Fibroblast of villous mesenchyme (primary cell): ENCODE results near the gene USP10. TPM values are rescaled to one million over a fixed set of nuclear protein-coding genes. Genes with fewer than 3 reads are reported as not detected.
A peak's percentile ranks its signal among the peaks of the same experiment; 100 is the strongest.

Experiments used
- DNase-seq: peaks from one replicate; pipeline ENCODE4 v3.0.0-alpha.2; 2010; ENCODE audit warnings: low read depth
- H3K4me3 ChIP-seq: 2 replicates; pipeline ENCODE4 v1.5.1; 2011; ENCODE audit warnings: low read depth, mild to moderate bottlenecking, low read length
- total RNA-seq: library from RNA; depleted of rRNA; stranded (reverse); fragments of >200 nt; gene quantifications from 2 replicates; pipeline ENCODE4 v1.2.3, GENCODE V29; 2012
- TF ChIP-seq, protein P1 (sequence below): IDR thresholded peaks from 2 replicates; pipeline ENCODE4 v1.5.1; 2012; ENCODE audit warnings: low read depth, mild to moderate bottlenecking, low read length; ENCODE audit not compliant: insufficient read depth

USP10 gene
- total RNA-seq, 1 donor = 65.2 TPM

DNA sequence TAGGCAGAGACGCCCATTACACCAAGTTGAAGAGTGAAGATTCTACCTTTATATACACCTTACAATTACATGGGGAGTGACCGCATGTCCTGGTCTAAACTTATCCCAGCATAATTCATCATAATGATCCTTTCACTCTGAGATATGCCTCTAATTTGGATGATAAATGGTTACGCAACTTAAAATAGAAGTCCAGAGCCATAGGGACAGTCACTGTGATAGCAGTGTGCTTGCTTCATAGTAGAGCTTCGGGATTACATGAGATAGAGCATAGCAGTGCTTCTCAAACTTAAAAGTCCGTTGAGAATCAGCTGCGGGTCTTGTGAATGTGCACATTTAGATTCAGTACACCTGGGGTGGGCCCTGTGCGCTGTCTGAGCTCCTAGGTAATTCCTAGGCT lies 16.9 kb downstream of the USP10 start:
- TF ChIP-seq, protein P1, sequence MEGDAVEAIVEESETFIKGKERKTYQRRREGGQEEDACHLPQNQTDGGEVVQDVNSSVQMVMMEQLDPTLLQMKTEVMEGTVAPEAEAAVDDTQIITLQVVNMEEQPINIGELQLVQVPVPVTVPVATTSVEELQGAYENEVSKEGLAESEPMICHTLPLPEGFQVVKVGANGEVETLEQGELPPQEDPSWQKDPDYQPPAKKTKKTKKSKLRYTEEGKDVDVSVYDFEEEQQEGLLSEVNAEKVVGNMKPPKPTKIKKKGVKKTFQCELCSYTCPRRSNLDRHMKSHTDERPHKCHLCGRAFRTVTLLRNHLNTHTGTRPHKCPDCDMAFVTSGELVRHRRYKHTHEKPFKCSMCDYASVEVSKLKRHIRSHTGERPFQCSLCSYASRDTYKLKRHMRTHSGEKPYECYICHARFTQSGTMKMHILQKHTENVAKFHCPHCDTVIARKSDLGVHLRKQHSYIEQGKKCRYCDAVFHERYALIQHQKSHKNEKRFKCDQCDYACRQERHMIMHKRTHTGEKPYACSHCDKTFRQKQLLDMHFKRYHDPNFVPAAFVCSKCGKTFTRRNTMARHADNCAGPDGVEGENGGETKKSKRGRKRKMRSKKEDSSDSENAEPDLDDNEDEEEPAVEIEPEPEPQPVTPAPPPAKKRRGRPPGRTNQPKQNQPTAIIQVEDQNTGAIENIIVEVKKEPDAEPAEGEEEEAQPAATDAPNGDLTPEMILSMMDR = no peak
- DNase-seq = no peak
- H3K4me3 ChIP-seq = no peak overlapping the region

DNA sequence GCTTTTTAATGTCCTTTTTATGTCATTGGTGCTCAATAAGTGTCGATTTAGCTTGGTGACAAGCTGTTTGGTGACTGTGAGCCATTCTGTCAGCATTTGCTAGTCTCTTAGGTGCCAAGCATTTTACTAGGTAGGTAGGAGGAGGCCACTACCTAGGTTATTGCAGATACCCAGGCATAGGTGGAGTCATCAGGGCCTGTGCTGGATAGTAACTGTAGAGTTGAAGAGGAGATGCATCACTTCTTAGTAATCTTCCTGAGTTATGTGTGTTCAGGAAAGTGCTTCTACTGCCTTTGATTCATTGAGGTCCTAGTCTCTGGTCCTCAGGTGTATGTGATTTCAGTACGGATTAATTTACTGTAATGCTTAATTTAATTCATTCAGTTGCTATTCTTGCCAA lies 17.7 kb downstream of the USP10 start:
- H3K4me3 ChIP-seq = no peak overlapping the region
- TF ChIP-seq, protein P1 = no peak
- no peak for DNase-seq

DNA sequence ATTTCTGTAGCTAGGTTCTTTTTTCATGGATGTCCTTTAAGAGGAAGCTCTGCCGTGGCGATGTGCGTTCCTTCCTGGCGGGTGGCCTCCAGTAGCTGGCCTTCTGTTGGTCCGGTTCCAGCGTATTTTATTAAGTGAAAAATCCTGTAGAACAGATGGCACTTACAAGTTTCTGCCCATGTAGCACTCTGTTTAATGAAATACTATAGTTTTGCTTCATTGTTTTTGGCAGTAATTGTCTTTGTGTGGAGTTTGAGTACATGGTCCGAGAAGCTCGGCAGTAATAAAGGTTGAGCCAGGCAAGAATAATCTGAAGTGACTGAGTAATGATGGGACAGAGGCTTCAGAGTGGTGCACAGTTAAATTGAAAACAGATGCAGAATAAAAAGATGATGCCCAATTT lies 20.4 kb downstream of the USP10 start:
- TF ChIP-seq, protein P1 = no peak
- no peak overlapping the region for H3K4me3 ChIP-seq
- no peak for DNase-seq

DNA sequence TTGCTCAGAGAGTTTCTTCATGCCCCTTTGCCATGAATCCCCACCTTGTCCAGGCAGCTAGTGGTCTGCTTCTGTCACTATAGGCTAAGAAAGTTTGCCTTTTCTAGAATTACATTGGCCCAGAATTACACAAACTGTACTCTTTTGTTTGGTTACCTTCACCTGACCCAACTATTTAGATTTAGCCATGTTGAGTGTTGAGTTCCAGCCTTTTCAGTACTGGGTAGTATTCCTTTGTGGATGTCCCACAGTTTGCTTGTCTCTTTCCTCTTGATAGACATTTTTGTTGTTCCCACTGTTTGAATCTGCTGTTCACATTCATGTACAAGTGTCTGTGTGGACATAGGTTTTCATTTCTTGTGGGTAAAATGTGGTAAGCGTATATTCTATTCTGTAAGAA lies 22.3 kb downstream of the USP10 start:
- no peak overlapping the region for H3K4me3 ChIP-seq
- no peak for DNase-seq
- TF ChIP-seq, protein P1 = no peak

DNA sequence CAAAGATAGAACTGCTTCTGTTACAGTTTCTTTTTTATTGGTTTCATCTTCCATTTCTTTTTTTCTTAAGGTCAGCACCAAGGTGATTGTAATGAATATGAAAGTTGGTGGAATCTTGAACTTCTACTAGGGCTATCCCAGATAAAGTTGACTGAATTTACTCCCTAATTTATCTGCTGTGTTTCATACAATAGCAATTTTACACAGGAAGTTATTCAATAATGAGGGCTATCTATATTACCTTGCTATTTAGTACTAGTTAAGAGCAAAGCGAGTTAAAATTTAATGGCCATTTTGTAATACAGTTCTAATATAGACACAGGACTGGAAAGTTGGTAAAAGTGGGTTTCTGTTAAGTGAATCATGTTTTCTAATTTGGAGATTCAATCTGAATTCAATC lies 24.1 kb downstream of the USP10 start:
- TF ChIP-seq, protein P1 = no peak
- H3K4me3 ChIP-seq = no peak overlapping the region
- no peak for DNase-seq

DNA sequence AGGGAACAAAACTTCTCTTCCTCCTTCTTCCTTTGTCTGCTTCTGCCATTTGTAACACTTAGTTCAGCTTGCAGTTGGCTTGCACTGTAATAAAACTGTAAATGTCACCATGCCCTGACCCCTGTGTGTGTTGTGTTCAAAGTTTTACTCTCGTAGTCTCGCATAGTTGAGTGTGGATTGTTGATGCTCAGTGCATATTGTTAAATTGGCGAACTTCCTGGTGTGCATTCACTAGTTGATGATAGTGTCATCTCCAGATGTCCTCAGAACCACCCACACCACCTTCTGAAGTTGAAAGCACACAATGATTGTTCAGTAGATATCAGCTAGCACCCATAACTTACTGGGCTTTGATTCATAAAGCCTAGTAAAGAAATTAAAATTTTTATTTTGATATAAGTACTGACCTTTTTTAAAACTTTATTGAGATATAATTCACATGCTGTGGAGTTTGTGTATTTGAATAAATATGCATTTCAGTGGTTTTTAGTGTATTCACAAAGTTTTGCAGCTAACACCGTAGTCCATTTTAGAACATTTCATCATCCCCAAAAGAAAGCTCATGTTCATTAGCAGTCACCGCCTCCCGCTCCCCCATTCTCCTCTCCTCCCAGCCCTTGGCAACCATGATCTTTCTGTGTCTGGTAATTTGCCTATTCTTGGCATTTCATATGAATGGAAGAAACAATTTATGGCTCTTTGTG lies 25.0 kb downstream of the USP10 start:
- DNase-seq = peak; percentile 53
- TF ChIP-seq, protein P1 = no peak
- no peak overlapping the region for H3K4me3 ChIP-seq

DNA sequence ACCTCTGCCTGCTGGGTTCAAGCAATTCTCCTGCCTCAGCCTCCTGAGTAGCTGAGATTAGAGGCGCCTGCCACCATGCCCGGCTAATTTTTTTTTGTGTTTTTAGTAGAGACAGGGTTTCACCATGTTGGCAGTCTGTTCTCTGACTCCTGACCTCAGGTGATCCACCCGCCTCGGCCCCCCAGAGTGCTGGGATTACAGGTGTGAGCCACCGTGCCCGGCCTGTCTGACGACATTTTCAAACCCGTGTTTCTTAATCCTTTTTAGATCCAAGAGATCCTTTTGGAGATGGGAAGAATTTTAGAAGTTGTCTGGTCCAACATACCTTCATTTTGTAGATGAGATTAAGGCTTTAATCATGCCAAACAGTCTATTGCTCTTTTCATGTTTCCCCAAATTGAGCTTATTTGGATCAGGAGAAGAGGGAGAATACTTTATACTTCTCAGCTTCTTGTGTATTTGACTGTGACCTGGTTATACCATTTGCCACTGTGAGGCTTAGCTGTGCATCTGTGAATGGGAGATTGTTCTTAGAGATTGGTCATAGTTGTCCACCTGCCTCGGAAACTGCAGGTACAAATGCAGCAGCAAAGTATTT lies 25.8 kb downstream of the USP10 start:
- no peak for DNase-seq
- TF ChIP-seq, protein P1 = no peak
- H3K4me3 ChIP-seq = no peak overlapping the region
